ENCODE results near the gene DUOXA1.
"Not testable (repeated sequence)": the region's sequence is repeated elsewhere in the genome, so short reads cannot be mapped to it uniquely, and the experiment has no call there.

The DUOXA1 gene

DNA sequence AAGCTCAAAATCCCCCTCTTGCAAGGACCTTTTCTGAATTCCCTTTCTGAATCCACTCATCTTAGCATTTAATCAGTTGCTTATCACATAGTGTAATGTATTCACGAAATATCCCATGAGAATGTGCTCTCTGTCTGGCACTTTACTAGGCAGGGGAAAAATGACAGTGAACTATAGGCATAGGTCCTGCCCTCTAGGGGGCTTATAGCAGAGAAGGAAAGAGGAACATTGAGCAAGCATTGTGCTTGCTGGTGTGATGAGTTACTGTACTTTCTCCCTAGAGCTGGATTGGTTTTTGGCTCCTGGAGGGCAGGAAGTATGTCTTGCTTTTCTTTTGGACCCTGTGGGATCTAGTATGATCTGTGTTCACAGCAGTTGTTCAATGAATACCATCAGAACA lies 42.2 kb downstream of the DUOXA1 start:
- no peak for DNase-seq

GRCh38 chr15:45084163-45084562 lies 45.5 kb downstream of the DUOXA1 start:
- no peak for DNase-seq

DNA sequence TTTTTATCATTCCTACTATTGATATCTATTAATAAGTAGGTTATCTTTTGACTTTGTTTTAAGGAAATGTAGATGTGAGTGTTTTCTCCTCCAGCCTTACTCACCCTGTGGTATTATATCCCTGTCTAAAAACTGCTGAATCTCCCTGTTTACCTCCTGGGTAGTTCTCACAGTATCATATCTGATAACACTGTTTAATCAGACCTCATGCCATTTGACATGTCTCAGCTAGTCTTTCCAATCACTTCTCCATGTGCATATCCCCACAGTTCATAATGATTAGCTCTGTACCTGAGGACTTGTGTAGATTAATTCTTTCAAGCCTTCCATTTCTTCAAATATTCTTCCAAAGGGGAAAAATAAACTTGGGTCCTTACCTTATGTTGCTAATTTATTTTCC lies 46.5 kb downstream of the DUOXA1 start:
- no peak for DNase-seq

GRCh38 chr15:45082412-45082811 lies 47.3 kb downstream of the DUOXA1 start:
- not testable (repeated sequence) for DNase-seq

DNA sequence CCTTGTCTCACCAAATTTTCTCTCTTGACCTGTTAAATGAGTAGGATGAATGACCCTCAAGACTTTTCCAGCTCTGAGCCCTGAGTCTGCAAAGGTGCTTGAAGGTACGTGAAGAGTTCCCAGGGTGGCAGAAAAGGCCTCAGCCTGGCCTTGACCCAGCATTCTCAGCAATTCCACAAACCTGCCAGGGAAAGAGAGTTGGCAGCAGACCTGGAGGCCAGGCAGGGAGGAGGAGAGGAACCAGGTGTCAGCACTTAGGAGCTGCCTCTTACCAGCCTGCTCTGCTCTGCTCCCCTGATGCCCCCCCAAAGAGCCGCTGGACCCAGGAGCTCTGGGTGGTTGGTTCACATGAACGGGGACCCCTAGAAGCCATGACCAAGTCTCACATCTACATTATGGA lies 49.1 kb downstream of the DUOXA1 start:
- DNase-seq, result not testable (repeated sequence)

DNA sequence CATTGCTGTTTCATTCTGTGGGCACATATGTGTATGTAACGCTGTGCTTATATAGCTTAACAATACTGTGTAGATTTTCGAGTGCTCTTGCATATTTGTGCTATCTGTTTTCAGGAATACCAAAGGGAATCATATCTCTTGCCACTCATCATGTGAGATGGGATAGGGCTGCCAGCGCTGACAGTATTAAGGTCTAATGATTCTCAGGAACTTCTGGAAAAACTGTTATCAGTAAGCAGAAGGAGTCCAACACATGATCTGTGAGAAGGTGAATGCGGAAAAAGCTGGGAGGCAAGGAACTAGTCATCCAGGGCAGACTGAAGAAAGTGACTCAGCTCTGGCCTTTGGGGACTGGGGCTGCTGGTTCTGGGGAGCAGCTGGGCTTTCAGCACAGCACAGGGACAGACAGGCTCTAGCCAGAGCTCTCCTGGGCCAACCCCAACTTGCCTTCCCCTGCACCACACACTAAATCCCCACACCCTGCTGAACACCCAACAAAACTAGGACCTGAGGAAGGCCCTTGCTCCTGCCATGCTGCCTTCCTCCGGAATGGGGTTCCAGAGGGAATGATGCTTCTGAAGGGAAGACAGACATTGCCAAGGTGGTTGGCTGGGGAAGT lies 49.9 kb downstream of the DUOXA1 start:
- not testable (repeated sequence) for DNase-seq

- DNase-seq, result not testable (repeated sequence)
These were observed 50.5 kb downstream of the DUOXA1 start for GRCh38 chr15:45079201-45079600.

GRCh38 chr15:45077391-45077790 lies 52.3 kb downstream of the DUOXA1 start:
- not testable (repeated sequence) for DNase-seq

DNA sequence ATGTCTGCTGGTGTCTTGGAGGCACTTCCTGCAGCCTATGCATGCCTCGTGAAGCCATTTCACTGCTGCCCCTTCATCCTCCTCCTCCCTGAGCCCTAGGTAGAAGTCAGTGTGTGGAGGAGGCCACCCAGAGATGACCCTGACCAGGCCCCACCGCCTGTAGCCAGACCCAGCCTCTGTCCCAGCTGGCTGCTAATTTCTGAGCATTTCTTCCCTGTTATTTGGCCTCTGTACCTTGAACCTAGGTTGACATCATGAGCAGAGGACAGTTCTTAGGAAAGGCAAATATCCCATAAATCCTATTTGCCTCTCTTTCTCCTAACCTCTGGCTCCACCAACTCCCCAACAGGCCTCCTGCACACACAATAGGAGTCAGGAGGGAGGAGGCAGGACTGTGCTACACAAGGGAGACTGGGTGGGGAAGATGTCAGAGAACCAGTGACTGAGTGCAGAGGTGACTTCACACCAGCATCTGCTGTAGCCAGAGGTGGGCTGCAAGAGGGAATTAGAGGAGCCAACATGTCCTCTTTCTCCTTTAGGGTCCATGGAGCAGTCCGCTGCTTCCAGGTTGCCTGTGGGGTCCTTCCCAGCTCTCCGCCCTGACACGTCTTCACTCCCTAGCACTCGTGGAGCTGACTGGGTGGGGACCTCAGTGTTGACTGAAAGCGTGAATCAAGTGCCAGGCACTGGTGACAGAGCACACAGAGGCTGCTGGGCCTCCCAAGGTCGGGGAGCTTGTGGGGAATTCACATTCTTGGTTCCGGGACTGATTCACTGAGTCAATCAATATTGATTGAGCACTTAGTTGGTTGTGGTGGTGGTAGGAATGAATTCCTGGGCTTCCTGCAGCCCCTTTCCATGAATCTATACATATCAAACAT lies 54.0 kb downstream of the DUOXA1 start:
- DNase-seq, result not testable (repeated sequence)

DNA sequence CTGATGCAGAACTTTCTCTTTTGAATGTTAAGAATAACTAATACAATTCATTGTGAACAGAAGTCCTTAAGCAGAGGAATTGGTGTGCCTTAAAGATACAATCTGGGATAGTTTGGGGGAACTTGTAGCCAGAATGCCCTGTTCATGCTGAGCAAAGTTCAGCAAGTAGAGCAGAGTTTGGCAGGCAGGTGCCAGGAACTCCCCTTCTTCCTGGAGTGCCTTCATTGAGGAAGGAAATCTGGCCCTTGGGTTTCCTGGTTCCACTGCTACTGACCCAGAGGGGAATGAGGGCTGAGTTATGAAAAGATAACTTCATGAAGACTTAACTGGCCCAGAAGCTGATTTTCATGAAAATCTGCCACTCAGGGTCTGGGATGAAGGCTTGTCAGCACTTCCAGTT lies 56.1 kb downstream of the DUOXA1 start:
- DNase-seq, result not testable (repeated sequence)

DNA sequence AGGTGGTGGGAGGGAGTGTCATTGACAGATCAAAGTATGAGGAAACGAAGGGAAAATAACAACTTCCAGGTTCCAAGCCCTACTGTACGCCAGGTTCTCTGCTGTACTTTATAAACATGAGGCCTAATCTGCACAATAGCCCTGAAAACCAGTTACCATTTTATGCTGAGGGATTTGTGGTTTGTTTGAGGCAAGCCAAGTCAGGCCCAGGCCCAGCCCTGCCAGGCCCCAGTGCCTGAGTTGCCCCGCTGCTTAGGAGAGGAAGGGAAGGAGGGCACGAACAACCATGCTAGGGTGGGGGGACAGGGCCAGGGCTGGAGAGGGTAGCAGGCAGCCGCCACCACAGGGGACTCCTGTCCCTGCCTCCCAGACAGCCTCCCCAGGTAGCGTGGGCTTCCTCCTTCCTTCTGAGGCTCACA lies 59.7 kb downstream of the DUOXA1 start:
- not testable (repeated sequence) for DNase-seq
